MM.1S (cell line): ENCODE measurements around the gene CBLB.

Experiments used
- CTCF ChIP-seq: fragments of 300-600 bp; sonication (generic); IDR thresholded peaks from 2 replicates; pipeline ENCODE4 v1.5.1; 2016; ENCODE audit warnings: antibody characterized with exemption, low read length, mixed read lengths
- EZH2 ChIP-seq: fragments of 300-600 bp; sonication (generic); optimal IDR thresholded peaks from 2 replicates; pipeline ENCODE3; 2017; ENCODE audit warnings: low read depth, mild to moderate bottlenecking, antibody characterized with exemption, low read length, mixed read lengths
- EZH2phosphoT487 ChIP-seq: fragments of 300-600 bp; sonication (generic); IDR thresholded peaks from 2 replicates; pipeline ENCODE4 v1.6.1; 2018; ENCODE audit warnings: antibody characterized with exemption, low read length

- no peak for TF ChIP-seq CTCF
- TF ChIP-seq EZH2: no peak
- TF ChIP-seq EZH2phosphoT487: no peak
Observed at GRCh38 chr3:105916767-105917166, 48.0 kb upstream of the CBLB start.
